GM18951 (cell line): ENCODE measurements around the gene COL13A1.

Experiments used
- POLR2A ChIP-seq: IDR thresholded peaks from 4 replicates; pipeline ENCODE4 v1.6.1; 2011; ENCODE audit warnings: mild to moderate bottlenecking; ENCODE audit not compliant: insufficient read length, insufficient read depth; ENCODE audit errors: extremely low read depth
- in situ Hi-C: fragments of 300-500 bp; cut with MboI; formaldehyde crosslinking; loops from one replicate; pipeline ENCODE4 v1.12.0; 2022; ENCODE audit warnings: low sequenced_read_pairs, mixed read lengths, inconsistent platforms; ENCODE audit not compliant: unreplicated experiment

The COL13A1 gene

GRCh38 chr10:69837261-69837660 lies 35.6 kb downstream of the COL13A1 start:
- in situ Hi-C loops: no loop called here
- no peak for TF ChIP-seq POLR2A

DNA sequence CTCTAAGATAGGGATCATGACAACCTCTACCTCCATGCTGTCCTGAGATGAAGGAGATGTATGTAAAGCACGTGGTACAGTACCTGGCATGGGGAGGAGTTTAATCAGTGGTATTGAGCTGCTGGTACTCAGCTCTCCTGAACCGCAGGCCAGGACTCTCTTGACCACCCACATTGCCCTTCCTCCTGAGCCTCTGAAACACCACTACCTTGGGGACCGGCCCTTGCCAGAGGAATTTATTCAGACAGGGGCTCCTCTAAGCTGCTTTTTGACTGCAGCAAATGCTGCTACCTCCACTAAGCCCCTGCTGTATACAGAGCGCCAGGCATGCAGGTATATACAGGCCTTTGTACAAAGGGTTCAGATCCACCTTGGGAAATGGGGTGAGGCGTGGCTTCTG lies 36.7 kb downstream of the COL13A1 start:
- no peak for TF ChIP-seq POLR2A
- in situ Hi-C loops: no loop called here

DNA sequence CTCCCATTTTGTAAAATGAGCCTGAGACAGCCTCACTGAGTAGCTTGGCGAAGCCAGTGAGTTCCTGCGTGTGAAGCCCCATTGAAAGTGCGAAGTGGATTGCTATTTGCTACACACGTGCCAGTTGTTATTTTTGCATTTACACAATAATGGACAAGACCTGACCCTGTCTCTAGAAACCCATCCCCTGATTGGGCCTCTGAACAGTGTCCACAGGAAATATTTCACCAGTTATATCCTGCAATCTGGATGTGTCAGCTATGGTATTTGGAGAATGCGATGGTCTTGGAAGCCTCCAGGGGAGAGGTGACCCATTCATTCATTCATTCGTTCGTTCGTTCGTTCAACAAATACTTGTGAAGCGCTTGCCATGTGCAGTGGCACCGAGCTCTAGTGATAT lies 37.1 kb downstream of the COL13A1 start:
- in situ Hi-C loops: no loop called here
- no peak for TF ChIP-seq POLR2A

GRCh38 chr10:69839696-69840345 lies 38.1 kb downstream of the COL13A1 start:
- TF ChIP-seq POLR2A: no peak
- in situ Hi-C loops: no loop called here

- in situ Hi-C loops: no loop called here
- TF ChIP-seq POLR2A: no peak
Measured at GRCh38 chr10:69840773-69841172, 39.1 kb downstream of the COL13A1 start.

DNA sequence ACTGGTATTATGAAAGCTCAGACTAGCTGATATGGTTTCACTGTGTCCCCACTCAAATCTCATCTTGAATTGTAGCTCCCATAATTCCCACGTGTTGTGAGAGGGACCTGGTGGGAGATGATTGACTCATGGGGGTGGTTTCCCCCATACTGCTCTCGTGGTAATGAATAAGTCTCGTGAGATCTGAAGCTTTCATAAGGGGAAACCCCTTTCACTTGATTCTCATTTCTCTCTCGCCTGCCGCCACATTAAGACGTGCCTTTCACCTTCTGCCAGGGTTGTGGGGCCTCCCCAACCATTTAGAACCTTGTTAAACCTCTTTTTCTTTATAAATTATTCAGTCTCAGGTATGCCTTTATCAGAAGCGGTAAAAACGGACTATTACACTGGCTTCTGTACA lies 40.3 kb downstream of the COL13A1 start:
- no peak for TF ChIP-seq POLR2A
- in situ Hi-C loops: no loop called here

- in situ Hi-C loops: no loop called here
- TF ChIP-seq POLR2A: no peak
Measured at GRCh38 chr10:69842882-69843281, 41.2 kb downstream of the COL13A1 start.

DNA sequence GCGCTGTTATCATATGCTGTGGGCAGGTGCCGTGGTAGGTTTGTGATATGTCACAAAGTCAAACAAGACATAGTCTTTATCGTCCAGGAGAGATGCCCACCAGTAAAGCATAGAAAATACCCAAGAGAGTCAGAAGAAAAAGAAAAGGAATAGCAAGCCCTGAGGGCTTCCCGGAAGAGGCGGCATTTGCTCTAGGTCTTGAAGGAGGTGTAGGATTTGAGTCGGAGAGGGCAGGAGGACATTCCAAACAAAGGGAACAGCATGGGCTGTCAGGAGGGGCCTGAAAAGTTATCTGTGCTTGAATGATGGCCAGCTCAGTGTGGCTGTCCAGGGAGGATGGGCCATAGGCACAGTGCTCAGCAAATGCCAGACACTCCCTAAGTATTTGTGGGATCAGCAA lies 42.2 kb downstream of the COL13A1 start:
- in situ Hi-C loops: no loop called here
- no peak for TF ChIP-seq POLR2A

- in situ Hi-C loops: no loop called here
- no peak for TF ChIP-seq POLR2A
Measured at GRCh38 chr10:69844698-69845097, 43.0 kb downstream of the COL13A1 start.

DNA sequence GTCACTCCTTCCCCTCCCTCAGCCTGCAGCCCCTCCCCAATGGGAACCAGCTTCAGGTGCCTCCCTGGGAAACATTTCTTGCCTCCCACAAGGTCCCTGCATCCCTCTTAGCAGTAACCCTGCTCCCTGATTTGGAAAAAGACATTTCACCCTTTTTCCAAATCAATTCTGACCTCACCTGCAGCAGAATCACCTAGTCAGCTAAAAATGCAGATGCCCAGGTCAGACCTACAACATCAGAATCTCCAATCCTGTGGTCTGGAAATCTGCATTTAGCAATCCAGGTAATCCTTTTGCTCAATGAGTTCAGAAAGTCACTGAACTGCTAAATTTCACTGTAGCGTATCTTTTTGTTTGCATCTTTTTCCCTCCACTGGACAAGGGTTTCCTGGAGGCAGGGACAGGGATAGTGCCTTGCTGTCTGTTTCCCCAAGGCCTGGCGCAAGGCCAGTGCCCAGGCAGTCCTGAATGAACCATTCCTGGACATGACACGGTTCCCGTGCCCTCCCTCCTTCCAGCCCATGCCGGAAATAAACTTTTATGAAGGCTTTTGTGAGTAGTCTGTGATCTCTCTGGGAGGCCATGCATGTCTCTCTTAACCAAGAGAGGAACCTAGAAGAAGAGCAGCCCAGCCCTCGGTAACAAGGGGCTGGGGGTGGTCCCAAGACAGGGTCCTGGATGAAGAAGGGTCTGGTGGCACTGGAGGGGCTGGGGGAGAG lies 44.0 kb downstream of the COL13A1 start:
- in situ Hi-C loops: no loop called here
- no peak for TF ChIP-seq POLR2A

GRCh38 chr10:69846293-69846921 lies 44.7 kb downstream of the COL13A1 start:
- in situ Hi-C loops: no loop called here
- no peak for TF ChIP-seq POLR2A

DNA sequence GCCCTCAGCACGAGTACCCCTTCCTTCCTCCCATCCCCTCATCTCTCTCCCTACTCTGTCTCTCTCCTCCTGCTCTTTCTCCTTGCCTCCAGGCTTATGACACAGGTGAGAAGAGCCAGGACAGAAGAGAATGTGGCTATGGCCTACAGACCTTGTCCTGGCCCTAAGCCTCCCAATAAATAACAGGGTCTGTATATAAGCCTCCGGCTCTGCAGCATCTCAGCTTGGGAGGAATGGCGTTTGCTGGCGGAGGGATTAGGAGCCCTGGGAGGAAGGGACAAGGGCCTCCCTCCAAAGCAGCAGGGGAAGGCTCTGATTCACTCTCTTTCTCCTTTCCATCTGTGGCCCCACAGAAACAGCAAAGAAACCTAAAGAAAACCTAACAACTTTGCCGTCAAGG lies 45.8 kb downstream of the COL13A1 start:
- TF ChIP-seq POLR2A: no peak
- in situ Hi-C loops: no loop called here

DNA sequence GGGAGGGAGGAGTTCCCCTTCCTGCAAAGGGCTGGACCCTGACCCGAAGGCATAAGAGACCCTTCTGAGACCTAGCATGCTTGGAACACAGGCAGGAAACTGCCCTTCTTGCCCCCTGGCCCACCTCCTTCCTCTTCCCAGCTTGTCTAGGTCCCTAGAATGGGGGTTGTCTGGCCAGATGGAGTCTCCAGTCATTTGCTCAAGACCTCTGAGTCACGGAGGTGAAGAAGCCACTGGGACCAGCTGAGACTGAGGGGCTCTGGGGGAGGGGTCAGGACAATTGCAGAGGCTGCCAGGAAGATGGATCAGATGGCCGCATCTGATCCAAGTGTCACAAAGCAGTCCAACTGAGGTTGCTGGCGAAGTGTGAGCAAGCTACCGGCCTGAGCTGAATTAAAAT lies 46.2 kb downstream of the COL13A1 start:
- no peak for TF ChIP-seq POLR2A
- in situ Hi-C loops: no loop called here

DNA sequence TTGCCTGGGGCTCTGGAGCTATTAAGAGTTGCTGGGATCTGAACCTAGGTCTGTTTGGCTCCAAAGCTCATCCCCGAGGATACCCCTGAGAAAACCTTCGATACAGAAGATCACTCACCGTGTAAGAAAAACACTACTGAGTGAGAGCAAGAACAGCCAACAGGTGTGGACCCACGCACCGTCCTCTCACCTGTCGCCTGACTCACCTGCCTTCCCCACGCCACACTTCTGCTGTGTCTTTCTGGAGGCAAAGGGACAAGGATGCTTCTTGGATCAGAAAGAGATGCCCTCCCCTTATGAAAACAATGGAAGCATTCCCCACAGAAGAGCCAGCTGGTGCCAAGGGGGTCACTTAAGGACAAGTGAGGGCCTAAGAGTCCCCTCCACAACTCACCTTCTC lies 46.7 kb downstream of the COL13A1 start:
- in situ Hi-C loops: no loop called here

More for the DNA sequence above, 46.7 kb downstream of the COL13A1 start:
- TF ChIP-seq POLR2A: no peak
